ENCODE results near the gene LRMDA.

The LRMDA gene

DNA sequence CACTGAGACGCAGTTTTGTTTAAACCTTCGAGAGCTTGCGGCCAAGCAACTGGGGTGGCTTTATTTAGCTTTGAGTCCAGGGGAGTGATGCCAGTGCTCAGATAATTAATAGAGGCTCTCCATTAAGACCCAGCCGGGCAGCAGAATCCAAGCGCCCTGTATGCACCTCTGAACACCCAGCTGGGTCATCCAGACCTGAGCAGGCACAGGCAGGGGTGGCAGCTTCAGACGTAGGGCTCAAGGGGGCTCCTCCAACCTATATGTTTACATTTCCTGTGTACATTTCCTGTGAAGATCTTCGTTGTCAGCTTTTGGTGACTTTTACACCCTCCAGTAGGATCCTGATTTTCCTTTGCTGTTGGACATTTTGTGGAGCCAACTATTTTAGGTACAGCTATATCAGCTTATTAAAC lies 719.5 kb downstream of the LRMDA start:
- DNase-seq, result no peak

DNA sequence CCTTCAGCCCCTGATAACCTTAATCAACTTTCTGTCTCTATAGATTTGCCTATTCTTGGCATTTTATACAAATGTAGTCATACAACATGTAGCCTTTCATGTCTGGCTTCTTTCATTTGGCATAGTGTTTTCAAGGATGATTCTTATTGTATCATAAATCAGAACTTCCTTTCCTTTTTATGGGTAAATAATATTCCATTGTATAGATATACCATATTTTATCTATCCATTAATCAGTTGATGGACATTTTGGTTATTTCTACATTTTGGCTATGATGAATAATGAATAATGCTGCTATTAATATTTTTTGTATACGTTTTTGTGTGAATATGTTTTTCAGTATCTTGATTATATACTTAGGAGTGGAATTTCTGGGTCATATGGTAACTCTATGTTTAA lies 720.8 kb downstream of the LRMDA start:
- DNase-seq, result no peak

DNA sequence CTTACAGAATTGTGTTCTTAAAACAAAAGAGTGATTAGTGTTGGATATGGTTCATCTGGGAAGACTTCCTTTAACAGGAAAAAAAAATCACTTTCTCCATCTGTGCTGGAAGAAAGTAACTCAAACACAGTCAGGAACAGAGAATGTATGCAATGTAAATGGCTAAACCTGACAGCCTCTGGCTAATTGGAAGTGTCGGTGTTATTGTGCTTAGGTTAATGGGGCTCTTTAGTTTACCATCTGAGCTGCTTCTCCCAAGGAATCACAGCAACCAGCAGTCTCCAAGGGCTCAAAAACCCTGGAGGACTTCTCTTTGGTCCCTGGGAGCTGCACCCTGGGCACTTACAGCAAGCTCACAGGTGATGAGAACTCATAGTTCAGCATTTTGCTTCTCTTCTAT lies 724.5 kb downstream of the LRMDA start:
- DNase-seq, result no peak

DNA sequence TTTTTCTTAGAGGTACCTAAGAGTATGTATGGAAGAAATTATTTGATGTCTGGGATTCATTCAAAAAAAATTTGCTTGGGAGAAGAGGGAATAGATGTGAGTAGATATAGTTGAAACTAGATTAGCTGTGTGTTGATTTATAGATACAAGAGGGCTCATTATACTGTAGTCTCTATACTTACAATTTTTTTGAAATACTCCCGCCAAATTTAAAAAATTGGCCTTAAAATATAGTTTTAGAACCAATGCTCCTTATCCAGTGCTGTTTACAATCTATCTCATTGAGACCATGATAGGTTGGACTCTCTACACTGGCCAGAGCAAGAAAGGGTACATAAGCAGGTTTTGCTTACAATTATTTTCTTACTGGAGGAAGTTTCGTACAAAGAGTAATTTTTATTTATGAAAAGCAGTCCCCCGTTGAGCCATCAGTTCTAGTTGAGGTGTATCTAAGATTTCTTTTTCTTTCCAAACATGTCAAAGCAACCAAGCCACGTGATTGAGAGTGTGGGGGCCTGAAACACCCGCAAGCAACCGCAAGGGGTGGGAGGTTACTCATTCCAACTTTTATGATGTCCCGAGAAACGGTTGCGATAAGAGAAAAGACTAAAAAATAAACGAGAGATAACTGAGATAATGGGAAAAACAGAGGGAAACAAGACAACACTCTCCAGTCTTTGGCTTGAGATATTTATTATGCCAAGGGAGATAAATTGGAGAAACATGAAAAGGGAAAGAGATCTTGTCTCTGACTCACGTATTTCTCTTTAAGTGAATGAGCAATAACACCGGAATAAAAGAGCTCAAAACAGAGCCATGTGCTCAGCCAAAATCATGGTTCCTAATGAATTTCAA lies 729.2 kb downstream of the LRMDA start:
- DNase-seq, result no peak

DNA sequence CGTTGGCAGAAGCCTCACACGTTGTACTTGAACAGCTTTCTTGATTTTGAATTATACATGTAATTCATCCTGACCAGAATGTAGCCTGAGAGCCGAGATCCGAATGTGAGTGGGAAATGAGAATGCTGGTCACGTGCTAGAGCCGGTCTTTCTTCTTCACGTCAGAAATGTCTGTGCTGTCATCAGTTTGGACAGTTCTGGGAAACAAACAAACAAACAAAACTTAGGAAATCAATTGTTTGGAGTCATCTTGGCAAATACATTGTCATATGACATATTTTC lies 729.8 kb downstream of the LRMDA start:
- no peak for DNase-seq

DNA sequence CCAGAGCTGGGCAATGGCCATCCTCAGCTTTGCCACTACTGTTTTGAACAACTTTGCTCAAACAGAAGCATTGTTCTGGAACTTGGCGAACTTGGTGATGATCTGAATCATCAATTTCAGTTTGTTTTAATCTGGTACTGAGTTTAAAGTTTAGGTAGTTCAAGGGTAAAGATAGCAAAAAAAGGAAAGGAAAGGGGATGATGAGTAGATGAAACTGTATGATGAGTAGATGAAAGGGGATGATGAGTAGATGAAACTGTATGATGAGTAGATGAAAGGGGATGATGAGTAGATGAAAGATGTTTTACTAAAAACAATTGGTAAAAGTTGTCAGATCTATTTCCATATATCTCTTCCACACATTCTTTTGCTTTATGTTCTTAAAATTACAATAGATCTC lies 737.0 kb downstream of the LRMDA start:
- DNase-seq, result no peak

DNA sequence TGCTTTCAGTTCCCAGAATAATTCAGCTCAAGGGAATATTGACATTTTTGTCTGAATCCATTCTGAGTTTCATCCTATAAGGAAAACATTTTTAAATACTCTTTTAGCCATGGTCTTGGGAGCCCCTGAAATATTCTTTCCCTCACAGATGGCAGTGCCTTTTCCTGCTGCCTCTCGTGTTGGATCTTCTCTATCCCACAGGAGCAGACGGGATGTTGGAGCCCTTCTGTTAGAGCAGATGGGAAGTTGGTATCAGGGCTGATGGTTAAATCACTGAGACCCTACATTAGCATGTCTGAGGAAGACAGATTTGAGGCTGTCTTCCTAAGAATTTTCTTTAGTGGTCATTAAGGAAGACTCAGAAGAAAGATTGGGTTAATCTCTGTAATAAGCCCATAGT lies 737.8 kb downstream of the LRMDA start:
- no peak for DNase-seq

DNA sequence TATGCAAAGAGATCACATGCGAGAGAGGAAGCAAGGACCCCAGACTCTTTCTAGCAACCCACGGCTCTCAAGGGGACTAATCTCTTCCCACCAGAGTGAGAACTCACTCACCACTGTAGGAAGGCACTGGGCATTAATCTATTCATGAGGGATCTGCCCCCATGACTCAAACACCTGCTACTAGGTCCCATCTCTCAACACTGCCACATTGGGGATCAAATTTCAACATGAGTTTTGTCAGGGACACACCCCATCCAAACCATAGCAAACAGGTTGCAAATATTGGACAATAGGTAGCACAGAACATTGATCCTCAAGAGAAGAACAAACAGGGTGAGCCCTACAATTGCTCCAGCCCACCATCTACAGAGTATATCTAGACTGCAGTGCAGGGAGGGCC lies 740.6 kb downstream of the LRMDA start:
- no peak for DNase-seq

DNA sequence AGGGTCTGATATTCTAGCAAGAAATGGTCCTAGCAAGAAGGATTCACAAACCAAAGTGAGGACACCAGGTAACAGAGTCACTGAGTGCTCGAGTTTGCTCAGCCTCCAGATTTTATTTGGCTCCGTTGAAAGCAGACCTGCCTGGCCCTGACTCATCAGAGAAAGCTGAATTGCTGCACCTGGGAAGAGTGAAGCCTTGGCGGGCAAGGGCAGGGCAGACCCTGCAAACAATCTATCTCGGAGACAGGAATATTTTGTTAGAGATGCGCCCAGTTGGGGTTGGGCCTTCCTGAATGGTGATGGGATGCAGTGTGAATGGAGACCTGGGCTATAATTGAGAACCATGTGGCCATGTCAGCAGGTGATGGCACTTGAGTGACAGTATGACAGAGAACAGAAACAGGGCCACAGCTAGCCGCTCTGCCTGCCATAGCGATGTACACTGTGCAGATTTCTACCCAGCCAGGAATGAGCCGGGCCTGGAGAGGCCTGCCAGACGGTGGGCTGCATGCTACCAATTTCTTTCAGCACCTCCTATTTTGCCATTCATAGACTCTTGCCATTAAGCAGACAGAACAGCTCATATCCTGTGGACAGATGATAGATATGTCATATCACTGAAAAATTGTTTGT lies 744.2 kb downstream of the LRMDA start:
- no peak for DNase-seq

DNA sequence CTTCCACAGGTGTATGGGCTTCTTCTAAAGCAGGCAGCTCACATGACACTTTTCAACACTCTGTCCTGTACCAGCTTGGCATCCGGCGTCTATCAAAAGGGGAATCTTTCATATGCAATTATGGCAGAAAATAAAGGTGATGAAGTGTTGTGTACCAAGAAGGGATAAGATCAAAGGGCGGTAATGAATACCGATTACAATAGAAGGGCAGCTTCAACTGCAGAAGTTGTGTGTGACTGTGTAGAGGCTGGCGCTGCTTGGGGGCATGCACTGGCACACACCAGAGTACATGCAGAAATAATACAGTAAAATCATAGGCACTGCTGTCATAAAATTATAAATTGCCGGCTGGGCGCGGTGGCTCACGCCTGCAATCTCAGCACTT lies 744.7 kb downstream of the LRMDA start:
- DNase-seq, result no peak

DNA sequence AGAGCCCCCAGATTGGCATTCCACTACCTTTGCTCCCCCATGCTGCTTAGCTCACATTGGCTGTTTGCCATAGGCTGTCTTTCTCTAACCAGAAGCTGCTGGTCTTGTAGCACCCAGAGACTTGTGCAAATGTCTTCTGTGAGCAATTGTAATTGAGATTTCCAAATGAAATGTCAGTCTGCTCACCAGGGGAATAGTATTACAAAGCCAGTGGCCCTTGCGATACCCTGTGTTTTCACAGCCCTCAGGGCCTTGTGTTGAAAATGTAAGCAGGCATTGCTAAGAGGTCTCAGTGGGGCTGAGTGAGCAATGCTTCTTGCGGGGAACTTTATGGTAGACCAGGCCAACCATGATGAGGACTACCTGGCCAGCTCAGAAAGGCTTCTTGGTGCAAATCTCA lies 746.5 kb downstream of the LRMDA start:
- DNase-seq, result no peak

DNA sequence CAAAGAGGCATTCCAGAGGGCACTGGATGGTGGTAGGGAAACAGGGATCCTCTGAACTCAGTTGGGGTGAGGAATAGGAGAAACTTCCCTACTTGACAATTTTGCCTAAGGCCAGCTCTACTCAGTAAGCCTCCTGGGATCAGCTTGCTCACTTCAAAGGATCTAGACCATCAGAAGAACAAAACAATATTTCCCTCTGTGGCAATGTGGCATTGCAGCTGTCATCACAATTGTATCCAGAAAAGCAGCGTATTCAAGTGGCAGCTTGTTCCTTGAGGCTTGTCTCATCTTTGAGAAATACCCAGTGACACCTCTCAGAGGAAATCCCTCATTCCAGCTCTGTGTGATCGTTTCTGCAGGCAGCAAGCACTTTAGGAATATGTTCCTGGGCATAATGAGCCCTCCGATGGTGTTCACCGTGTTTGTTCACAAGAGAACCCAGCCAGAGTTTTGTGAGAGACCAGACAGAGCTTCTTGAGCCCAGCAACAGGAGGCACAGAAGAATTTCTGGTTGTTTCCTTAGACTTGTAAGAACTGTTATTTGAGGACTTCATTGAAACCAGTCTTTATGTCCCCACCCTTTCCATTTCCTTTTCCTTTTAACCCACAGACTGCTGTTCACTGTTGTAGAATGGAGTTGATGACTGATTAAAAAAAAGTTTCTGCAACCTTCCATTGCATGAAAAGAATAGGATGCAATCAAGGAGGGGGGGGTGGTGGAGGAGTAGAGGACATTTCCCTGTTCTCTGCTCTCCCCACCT lies 747.3 kb downstream of the LRMDA start:
- DNase-seq, result no peak

DNA sequence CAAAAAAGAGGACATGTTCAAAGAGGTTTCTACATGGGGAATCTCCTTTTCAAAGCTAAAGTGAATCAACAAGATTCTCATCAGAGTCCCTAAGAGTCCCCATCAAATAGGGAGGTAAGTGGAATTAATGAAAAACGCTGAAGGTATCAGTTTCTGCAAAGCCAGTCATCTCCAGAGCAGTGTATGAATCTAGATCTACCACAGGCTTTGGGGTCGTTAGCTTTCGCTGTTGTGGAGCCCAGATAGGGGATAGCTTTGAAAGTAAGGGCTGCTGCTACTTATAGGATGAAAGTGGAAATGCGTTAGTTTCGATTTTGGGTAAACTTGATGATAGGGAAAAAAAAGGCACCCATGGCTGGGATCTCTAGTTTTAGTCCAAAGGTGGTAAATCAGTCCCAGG lies 748.4 kb downstream of the LRMDA start:
- DNase-seq, result no peak

DNA sequence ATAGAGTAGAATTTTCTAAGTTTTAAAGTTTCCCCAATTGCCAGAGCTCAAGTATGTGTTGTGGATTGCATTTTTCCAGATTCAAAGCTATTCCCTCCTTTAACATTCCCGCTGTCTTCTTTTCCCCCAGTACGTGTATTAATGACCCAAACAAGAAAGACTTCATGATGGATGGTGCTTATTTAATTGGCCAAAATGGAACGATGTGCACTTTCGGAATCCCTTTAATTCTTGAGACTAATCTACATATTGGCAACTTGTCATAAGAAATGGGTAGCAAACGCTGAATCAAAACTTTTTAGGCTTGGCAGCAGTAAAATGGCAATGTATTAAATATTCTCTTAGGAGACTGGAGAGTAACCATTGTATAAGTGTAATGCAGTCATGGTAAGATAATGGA lies 753.2 kb downstream of the LRMDA start:
- no peak for DNase-seq

DNA sequence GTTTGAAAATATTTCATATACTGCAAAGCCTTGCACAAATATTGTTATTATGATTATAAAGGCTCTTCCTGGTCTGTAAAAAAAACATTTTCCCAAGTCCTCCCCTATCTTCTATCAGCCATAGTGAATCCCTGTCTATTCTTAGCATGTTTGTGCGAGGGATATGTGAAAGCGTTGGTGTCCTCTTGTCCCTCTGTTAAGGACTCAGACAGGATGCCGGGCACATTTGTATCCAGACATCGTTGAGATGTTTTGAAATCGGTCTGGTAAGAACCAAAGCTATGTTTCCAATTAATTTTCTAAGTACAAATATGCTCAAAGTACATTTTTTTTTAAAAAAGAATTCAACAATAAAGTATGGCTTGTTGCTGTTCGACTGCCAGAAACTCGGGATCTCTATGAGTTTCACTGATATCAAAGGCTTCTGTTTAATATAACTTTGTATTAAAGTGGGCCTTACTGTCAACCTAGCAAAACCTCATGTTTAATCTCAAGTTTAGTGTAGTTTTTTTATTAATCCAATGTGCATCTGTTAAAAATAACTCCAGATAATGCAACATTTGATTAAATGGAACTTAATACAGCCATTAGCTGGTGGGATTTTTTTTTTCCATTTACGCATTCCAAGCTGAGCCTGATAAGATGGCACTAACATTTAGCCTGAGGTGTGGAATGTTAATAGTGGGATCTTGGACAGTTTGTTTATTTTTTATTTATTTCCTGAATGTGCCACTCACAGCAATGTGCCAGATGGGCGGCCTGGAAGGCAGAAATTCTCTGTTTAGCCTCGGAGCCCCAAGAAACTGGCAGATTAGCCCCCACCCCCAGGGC lies 754.3 kb downstream of the LRMDA start:
- no peak for DNase-seq

DNA sequence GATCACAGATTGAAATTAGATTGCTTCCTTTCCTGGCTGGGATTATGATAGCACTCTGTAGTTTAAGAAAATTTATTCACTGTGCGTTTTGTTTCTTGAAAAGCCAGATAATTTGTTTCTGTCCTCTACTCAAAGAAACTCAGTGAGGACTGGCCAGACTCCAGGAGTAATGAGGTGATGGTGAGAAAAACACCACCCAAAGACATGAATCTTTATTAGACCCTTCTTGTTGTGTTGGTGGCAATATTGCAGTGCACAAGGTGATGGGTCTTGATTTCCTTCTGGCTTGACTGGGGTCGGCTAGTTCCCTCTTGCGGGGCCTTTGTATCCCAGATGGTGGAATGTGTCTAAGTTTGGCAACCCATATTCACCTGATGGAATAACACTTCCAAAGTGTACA lies 756.8 kb downstream of the LRMDA start:
- DNase-seq, result no peak

DNA sequence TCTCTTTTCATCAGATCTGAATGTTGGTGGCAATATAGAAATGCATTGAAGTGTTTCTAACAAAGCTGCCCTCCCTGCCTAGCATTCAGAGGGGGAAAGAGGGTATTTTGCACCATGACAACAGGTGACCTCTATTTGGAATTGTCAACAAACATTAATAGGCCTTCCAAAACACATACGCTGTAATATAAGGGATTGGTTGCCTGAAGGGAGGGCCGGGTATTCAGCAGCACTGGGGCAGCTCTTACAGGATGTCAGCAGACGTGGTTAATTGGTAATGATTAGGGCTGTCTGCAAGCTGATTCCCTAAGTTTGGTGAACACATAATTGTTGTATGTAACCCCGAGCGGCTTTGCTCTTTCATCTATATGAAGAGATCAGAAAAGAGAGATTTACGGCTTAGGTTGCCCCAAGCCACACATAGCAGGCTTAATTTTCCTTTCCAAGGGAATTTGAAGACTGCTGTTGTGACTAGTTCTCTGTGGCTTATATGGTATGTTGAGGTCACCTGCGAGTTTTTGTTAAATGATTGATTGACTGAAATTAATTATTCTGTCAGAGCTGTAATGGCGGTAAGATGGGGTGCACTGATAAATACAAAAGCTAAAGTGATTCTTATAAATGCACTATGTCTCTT lies 759.3 kb downstream of the LRMDA start:
- no peak for DNase-seq

DNA sequence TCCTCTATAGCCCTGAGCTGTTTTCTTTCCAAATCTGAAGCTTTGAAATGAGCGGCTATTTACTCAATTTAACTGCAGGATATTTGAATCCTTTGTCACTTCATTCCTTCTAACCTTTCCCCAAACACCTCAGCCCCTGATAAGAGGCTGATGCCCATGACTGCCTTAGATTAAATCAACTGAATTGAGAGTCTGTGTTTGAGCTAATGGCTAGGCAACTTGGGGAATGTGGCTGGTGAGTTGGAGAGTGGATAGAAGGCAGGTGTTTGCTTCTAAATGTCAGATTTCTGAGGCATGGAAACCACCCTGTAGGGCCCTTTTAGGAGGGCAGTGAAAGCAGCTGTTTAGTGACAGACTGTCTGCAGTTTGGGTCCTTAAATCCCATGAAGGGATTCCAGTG lies 759.9 kb downstream of the LRMDA start:
- DNase-seq, result no peak

DNA sequence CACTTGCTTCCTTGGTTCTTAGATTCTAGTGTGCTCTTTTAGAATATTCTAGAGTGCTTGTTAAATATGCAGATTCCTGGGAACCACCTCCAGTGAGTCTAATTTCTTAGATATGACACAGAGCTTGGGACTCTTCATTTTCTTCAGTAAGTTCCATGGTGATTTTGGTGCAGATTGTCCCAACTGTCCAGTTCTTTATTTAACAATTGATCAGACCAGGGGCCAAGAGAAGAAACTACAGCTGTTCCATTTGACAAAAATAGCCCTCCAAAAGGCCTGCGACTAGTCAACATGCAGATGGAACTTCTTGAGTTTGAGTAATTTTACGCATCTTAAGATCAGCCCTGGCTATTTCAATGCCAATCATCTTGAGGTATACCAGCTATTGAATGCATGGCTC lies 760.7 kb downstream of the LRMDA start:
- DNase-seq, result no peak

DNA sequence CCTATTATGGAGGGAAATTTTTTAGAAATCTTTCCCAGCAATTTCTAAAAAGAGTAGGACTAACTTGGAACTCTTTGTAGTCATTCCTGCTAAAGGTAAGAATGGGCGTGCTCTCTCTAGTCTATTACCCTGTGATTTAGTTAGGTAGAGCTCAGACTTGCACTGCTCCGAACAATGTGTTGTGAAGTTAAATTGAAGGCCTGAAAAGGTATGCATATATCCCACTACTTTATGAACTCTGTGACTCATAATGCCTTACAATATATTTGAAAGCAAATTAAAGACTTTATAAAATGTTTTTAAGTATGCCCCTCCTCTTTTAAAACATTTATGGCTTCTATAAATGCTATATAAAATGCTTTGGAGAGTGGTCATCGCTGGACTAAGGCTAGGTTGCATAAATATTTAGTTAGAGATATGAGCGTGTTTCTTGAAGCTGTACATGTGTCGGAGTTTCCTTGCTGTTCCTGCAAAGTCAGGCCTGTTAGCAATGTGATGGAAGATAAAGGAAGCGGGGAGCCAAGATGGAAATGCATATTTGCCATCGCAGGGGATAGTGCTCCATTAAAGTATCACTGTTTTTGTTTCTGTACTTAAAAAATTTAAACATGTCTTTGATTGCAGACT lies 761.4 kb downstream of the LRMDA start:
- no peak for DNase-seq

DNA sequence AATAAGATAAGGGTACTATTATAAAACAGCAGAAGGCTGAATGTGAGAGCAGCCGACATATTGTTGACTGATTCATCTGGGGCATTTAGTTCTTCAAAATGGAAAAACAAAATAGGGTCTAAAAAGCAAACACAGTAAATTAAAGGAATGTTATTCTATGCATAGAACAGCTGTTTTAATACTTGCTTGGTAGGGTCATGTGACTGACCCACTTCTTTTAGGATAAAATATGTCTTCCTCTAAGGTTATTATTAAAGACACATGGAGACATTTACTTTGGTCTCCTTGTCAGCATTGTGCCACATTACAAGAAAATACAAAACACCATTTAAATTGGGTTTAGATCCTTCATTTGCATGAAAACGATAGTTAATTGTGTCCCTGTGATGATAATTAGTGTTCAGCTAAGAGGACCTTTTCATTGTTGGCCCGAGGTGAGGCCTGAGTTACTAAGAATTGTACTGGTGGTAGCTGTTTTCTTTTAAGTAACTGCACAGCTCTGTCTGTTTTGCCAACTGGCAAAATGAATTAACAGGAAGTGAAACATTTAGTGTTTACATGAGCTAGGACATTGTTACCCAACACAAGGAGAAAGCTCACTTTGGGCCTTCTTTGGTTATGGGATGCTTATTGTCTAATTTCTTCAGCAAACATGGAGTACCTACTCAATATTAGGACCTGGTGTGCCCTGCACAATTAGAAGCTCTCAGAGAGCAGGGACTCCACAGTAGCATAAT lies 764.4 kb downstream of the LRMDA start:
- no peak for DNase-seq

DNA sequence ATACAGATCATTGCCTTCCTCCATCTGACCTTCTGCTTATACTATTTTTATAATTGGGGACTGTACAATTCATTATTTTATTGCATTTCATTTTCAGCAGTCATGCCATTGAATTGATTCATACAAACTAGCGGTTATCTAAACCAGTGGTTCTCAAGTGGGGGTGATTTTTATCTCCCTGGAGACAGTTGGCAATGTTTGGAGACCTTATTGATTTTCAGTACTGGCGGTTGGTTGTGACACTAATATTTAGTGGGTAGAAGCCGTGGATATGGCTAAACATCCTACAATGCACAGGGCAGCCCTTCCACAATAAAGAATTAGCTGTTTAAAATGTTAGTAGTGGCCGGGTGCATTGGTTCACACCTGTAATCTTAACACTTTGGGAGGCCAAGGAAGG lies 765.9 kb downstream of the LRMDA start:
- no peak for DNase-seq

All from NCI-H1048 (cell line).